Small intestine (tissue), 7 donors: ENCODE data around the gene ASMT. TPM values are rescaled to one million over a fixed set of nuclear protein-coding genes. Genes with fewer than 3 reads are reported as not detected.

ENCODE experiments used
- DNase-seq, 2 donors: peaks; one replicate each; pipeline versions ENCODE4 v3.0.0 to v3.0.0-alpha.2; 2013
- FAIRE-seq: peaks from 2 replicates; lab custom pipeline; 2012; peaks lifted over from hg19 to GRCh38; lab: Jason Lieb, UNC
- H3K27ac ChIP-seq, 3 donors: one replicate each; pipeline ENCODE4 v1.5.1; 2013; ENCODE audit warnings: low read length in 2 of 3, mild to moderate bottlenecking in 2 of 3, control low read depth in 1 of 3, inconsistent platforms in 1 of 3, low read depth in 1 of 3, moderate library complexity in 1 of 3
- H3K27me3 ChIP-seq, 3 donors: one replicate each; pipeline ENCODE4 v1.6.1; 2013; ENCODE audit warnings: low read length in 3 of 3, inconsistent platforms in 1 of 3; ENCODE audit not compliant: control insufficient read depth in 3 of 3, insufficient read depth in 3 of 3
- H3K36me3 ChIP-seq, 3 donors: one replicate each; pipeline ENCODE4 v1.6.1; 2013; ENCODE audit warnings: low read length in 3 of 3, inconsistent platforms in 1 of 3, low read depth in 1 of 3, mild to moderate bottlenecking in 1 of 3, moderate library complexity in 1 of 3; ENCODE audit not compliant: control insufficient read depth in 3 of 3, insufficient read depth in 2 of 3
- H3K4me1 ChIP-seq, 3 donors: one replicate each; pipeline ENCODE4 v1.6.1; 2013; ENCODE audit warnings: low read length in 2 of 3, inconsistent platforms in 1 of 3, low read depth in 1 of 3, mild to moderate bottlenecking in 1 of 3, moderate library complexity in 1 of 3; ENCODE audit not compliant: control insufficient read depth in 3 of 3, insufficient read depth in 2 of 3
- H3K4me3 ChIP-seq, 3 donors: one replicate each; pipeline ENCODE4 v1.5.1; 2013; ENCODE audit warnings: low read length in 3 of 3, control low read depth in 1 of 3, inconsistent platforms in 1 of 3, low read depth in 1 of 3, mild to moderate bottlenecking in 1 of 3, moderate library complexity in 1 of 3
- H3K9me3 ChIP-seq, 2 donors: one replicate each; pipeline ENCODE4 v1.6.1; 2013; ENCODE audit warnings: low read depth in 1 of 2, low read length in 1 of 2; ENCODE audit not compliant: control insufficient read depth in 2 of 2, insufficient read depth in 1 of 2
- WGBS, 3 donors: extraction: QIAGEN DNeasy Blood & Tissue Kit; methylation state at CpG; one replicate each; pipeline ENCODE4 v1.1.7; 2013; 5-methylcytosine and 5-hydroxymethylcytosine counted together
- polyA plus RNA-seq, 4 donors: library from polyadenylated mRNA; stranded (reverse) in 3 of 4; unstranded in 1 of 4; fragments of 200-250 nt in 3 of 4; fragments of 120-200 nt in 1 of 4; gene quantifications; one replicate each; pipeline versions ENCODE4 v1.2.1 to v1.2.3, GENCODE V29; 2013
- donor health status: healthy with polysubstance abuse.
- donor health status: control.
- donor health status: control.
- donor health status: Bipolar disorder and iron deficiency.
- donor health status: healthy.

ASMT gene
- polyA plus RNA-seq, 4 donors: 0.04 to 0.06 TPM; not detected in 2

GRCh38 chrX:1595711-1596060, 19.2 kb upstream of the ASMT start:
- no peaks in the 10 kb centered on the region for H3K4me1 ChIP-seq
- WGBS, 3 donors: 91 to 94% (median 94%) methylated on average over 17 of the region's 17 CpGs
- H3K27ac ChIP-seq: no peak overlapping the region
- H3K36me3 ChIP-seq: peaks cover 10 to 73% (median 31%) of the 10 kb centered on the region in 3 donors
- no peak overlapping the region for H3K4me3 ChIP-seq
- H3K9me3 ChIP-seq: no peaks in the 10 kb centered on the region
- no peak for FAIRE-seq
- no peaks in the 10 kb centered on the region for H3K27me3 ChIP-seq
- DNase-seq: no peak

GRCh38 chrX:1596676-1597344, 18.0 kb upstream of the ASMT start:
- peaks cover 11 to 84% (median 42%) of the 10 kb centered on the region in 3 donors for H3K36me3 ChIP-seq
- no peaks in the 10 kb centered on the region for H3K27me3 ChIP-seq
- 89 to 91% (median 90%) methylated on average over 25 to 30 of the region's 30 CpGs for WGBS, 3 donors
- H3K4me1 ChIP-seq: no peaks in the 10 kb centered on the region
- FAIRE-seq: no peak
- no peak overlapping the region for H3K4me3 ChIP-seq
- no peak for DNase-seq
- H3K27ac ChIP-seq: no peak overlapping the region
- H3K9me3 ChIP-seq: peaks cover 0 to 6% of the 10 kb centered on the region in 2 donors

GRCh38 chrX:1597345-1598020, 17.4 kb upstream of the ASMT start:
- no peak overlapping the region for H3K4me3 ChIP-seq
- no peaks in the 10 kb centered on the region for H3K27me3 ChIP-seq
- no peak overlapping the region for H3K27ac ChIP-seq
- WGBS, 3 donors: 93 to 97% (median 96%) methylated on average over 23 to 25 of the region's 25 CpGs
- H3K9me3 ChIP-seq: peaks cover 0 to 9% of the 10 kb centered on the region in 2 donors
- FAIRE-seq (no peak), DNase-seq (no peak)
- no peaks in the 10 kb centered on the region for H3K4me1 ChIP-seq
- peaks cover 11 to 87% (median 47%) of the 10 kb centered on the region in 3 donors for H3K36me3 ChIP-seq

GRCh38 chrX:1598021-1598875, 16.6 kb upstream of the ASMT start:
- peaks cover 11 to 93% (median 50%) of the 10 kb centered on the region in 3 donors for H3K36me3 ChIP-seq
- no peaks in the 10 kb centered on the region for H3K4me1 ChIP-seq
- DNase-seq: no peak
- WGBS, 3 donors: 87 to 89% (median 88%) methylated on average over 49 to 50 of the region's 50 CpGs
- peaks cover 0 to 9% of the 10 kb centered on the region in 2 donors for H3K9me3 ChIP-seq
- no peak overlapping the region for H3K4me3 ChIP-seq
- no peak overlapping the region for H3K27ac ChIP-seq
- no peak for FAIRE-seq
- H3K27me3 ChIP-seq: no peaks in the 10 kb centered on the region

GRCh38 chrX:1598876-1599790, 15.7 kb upstream of the ASMT start:
- Histone ChIP-seq H3K4me1 (no peaks in the 10 kb centered on the region), H3K27me3 (no peaks in the 10 kb centered on the region), H3K4me3 (no peak overlapping the region), H3K9me3 (peaks cover 0 to 9% of the 10 kb centered on the region in 2 donors), H3K27ac (no peak overlapping the region), H3K36me3 (peaks cover 12 to 88% (median 52%) of the 10 kb centered on the region in 3 donors)
- WGBS, 3 donors: 93% methylated on average over 51 to 57 of the region's 57 CpGs
- DNase-seq (no peak), FAIRE-seq (no peak)

- 97 to 98% (median 97%) methylated on average over 29 to 36 of the region's 36 CpGs for WGBS, 3 donors
- Histone ChIP-seq H3K27me3 (no peaks in the 10 kb centered on the region), H3K27ac (no peak overlapping the region), H3K4me1 (no peaks in the 10 kb centered on the region), H3K36me3 (peaks cover 15 to 82% (median 52%) of the 10 kb centered on the region in 3 donors), H3K4me3 (no peak overlapping the region), H3K9me3 (peaks cover 0 to 9% of the 10 kb centered on the region in 2 donors)
- DNase-seq (no peak), FAIRE-seq (no peak)
Observed at GRCh38 chrX:1599791-1600405, 15.0 kb upstream of the ASMT start.

- H3K36me3 ChIP-seq: peaks cover 15 to 76% (median 48%) of the 10 kb centered on the region in 3 donors
- H3K9me3 ChIP-seq: peaks cover 0 to 9% of the 10 kb centered on the region in 2 donors
- no peak overlapping the region for H3K4me3 ChIP-seq
- DNase-seq (no peak), FAIRE-seq (no peak)
- H3K27ac ChIP-seq: no peak overlapping the region
- no peaks in the 10 kb centered on the region for H3K27me3 ChIP-seq
- H3K4me1 ChIP-seq: no peaks in the 10 kb centered on the region
- WGBS, 3 donors: 98 to 99% (median 98%) methylated on average over 40 to 52 of the region's 52 CpGs
Observed at GRCh38 chrX:1600406-1601050, 14.3 kb upstream of the ASMT start.
